ENCODE measurements around the gene SLC12A9. TPM values are rescaled to one million over a fixed set of nuclear protein-coding genes. Genes with fewer than 3 reads are reported as not detected.

Gene SLC12A9
- total and polyA plus RNA-seq, 2 of the 4 experiments (the other 2 are of a cell fraction), result 4.5 to 16.2 TPM

GRCh38 chr7:100865372-100865911 lies 12.9 kb downstream of the SLC12A9 start:
- no peaks in the 10 kb centered on the region for H3K9me3 ChIP-seq (ENCODE audit: control insufficient read depth, insufficient read depth, low read length)
- no peak overlapping the region for H3K18ac ChIP-seq (ENCODE audit: low read depth, low read length)
- H2BK5ac ChIP-seq (ENCODE audit: low read depth, low read length, poor library complexity, severe bottlenecking), result no peak overlapping the region
- in situ Hi-C loops (cut with MboI; ENCODE audit: low sequenced_read_pairs), result loop anchor here (25.0 kb wide), 2 partner anchors 278 to 403 kb away; partner anchors contain the start of genes FBXO24, LRCH4 and SPACDR
- no peak overlapping the region for H3K9ac ChIP-seq (ENCODE audit: low read depth, low read length)
- no peak overlapping the region for H2BK20ac ChIP-seq (ENCODE audit: low read depth, low read length)
- ATAC-seq (ENCODE audit: low read depth), result no peak
- ChIA-PET CTCF (no interaction called here), POLR2A (ENCODE audit: unreplicated experiment) (no interaction called here)
- H4K5ac ChIP-seq (ENCODE audit: low read depth, low read length), result no peak overlapping the region
- no peak overlapping the region for H2AFZ ChIP-seq (replicated peaks; ENCODE audit: low read length, poor library complexity)
- 0 out of 2 replicates have a peak overlapping the region, but pooled peaks have one; percentile 9 for H3K4ac ChIP-seq (ENCODE audit: low read depth, low read length)
- intact Hi-C loops (cut with micrococcal nuclease), result no loop called here
- H3K4me1 ChIP-seq (ENCODE audit: control insufficient read depth, insufficient read depth, low read length), result peaks cover 18% of the 10 kb centered on the region
- H2BK15ac ChIP-seq (ENCODE audit: low read depth, low read length), result no peak overlapping the region
- no peak overlapping the region for H2BK120ac ChIP-seq (ENCODE audit: low read depth, low read length)
- dilution Hi-C loops (cut with HindIII; ENCODE audit: low sequenced_read_pairs, unreplicated experiment), result no loop called here
- 77% methylated on average over 7 of the region's 17 CpGs; no CpG with 5 or more reads in 1 of the 2 experiments for WGBS, 2 experiments (ENCODE audit: extremely low coverage in 2 of 2, insufficient read length in 1 of 2)
- H3K27ac ChIP-seq (ENCODE audit: insufficient read depth, low read length), result no peak overlapping the region
- no peak overlapping the region for H3K14ac ChIP-seq (replicated peaks; ENCODE audit: low read depth, low read length)
- no peak overlapping the region for H4K91ac ChIP-seq (ENCODE audit: insufficient read depth, low read depth, low read length)
- peak overlapping the region; percentile 49 for H2AK5ac ChIP-seq (ENCODE audit: low read depth, low read length)
- no peak overlapping the region for H3K4me2 ChIP-seq (ENCODE audit: low read depth, low read length)
- H4K20me1 ChIP-seq (ENCODE audit: insufficient read depth, low read length), result 0 out of 2 replicates have a peak, but pooled peaks cover 3% of the 10 kb centered on the region
- H3K36me3 ChIP-seq (ENCODE audit: control insufficient read depth, insufficient read depth, low read length), result peaks cover 24% of the 10 kb centered on the region
- BruUV-seq (replicated peaks), result no TSS peak
- H3K56ac ChIP-seq (ENCODE audit: extremely low read depth, insufficient read depth, low read length), result no peak overlapping the region
- no peak for TF ChIP-seq CTCF (conservative IDR thresholded peaks at IDR 0.05; ENCODE audit: low read depth, low read length)
- no peak for TF ChIP-seq ELK1 (IDR thresholded peaks at IDR 0.05; ENCODE audit: borderline replicate concordance, low read depth, low read length)
- TF ChIP-seq CEBPB (IDR thresholded peaks at IDR 0.05; ENCODE audit: low read depth, low read length), result no peak
- no peak for TF ChIP-seq CHD1 (IDR thresholded peaks at IDR 0.05; ENCODE audit: low read depth, low read length)
- no peak for TF ChIP-seq BHLHE40 (IDR thresholded peaks at IDR 0.05; ENCODE audit: low read depth, low read length)
- no peak for TF ChIP-seq MAFK (IDR thresholded peaks at IDR 0.05; ENCODE audit: low read depth, low read length)
- no peak for TF ChIP-seq SMC3 (IDR thresholded peaks at IDR 0.05; ENCODE audit: low read depth, low read length)
- TF ChIP-seq NFE2L2 (IDR thresholded peaks at IDR 0.05; ENCODE audit: low read depth, low read length), result no peak
- no peak for TF ChIP-seq RFX5 (IDR thresholded peaks at IDR 0.05; ENCODE audit: low read depth, low read length)
- TF ChIP-seq MAZ (IDR thresholded peaks at IDR 0.05; ENCODE audit: borderline replicate concordance, low read depth, low read length), result no peak
- no peak for TF ChIP-seq RAD21 (IDR thresholded peaks at IDR 0.05; ENCODE audit: low read length)
- no peak for TF ChIP-seq MXI1 (IDR thresholded peaks at IDR 0.05; ENCODE audit: borderline replicate concordance, low read depth, low read length)
- TF ChIP-seq RCOR1 (IDR thresholded peaks at IDR 0.05; ENCODE audit: insufficient replicate concordance, low read length), result no peak
- no peak for TF ChIP-seq FOS (IDR thresholded peaks at IDR 0.05; ENCODE audit: low read depth, low read length)
- no peak for TF ChIP-seq POLR2A (IDR thresholded peaks at IDR 0.05; ENCODE audit: low read depth, low read length)
- no peak for TF ChIP-seq USF2 (IDR thresholded peaks at IDR 0.05; ENCODE audit: low read depth, low read length)
- peak overlapping the region; percentile 84 for H2AK9ac ChIP-seq (replicated peaks; ENCODE audit: low read depth, low read length, poor library complexity)
- H3K27me3 ChIP-seq (ENCODE audit: control insufficient read depth, insufficient read depth, low read length), result no peaks in the 10 kb centered on the region
- peaks cover 3 to 35% of the 10 kb centered on the region in 2 experiments for H3K79me1 ChIP-seq (ENCODE audit: low read depth in 1 of 2, low read length in 2 of 2)
- H3K9me1 ChIP-seq (ENCODE audit: insufficient read depth, low read length), result peaks cover 4% of the 10 kb centered on the region; the same call in 1 of the 2 replicates
- H4K8ac ChIP-seq (ENCODE audit: low read depth in 2 of 2, low read length in 2 of 2), result no peak overlapping the region
- no peak overlapping the region for H3K23ac ChIP-seq (ENCODE audit: low read depth, low read length)
- DNase-seq, result peak; percentile 45
- no peak overlapping the region for H3K4me3 ChIP-seq (ENCODE audit: insufficient read depth, low read depth, low read length)

Measured in IMR-90 (cell line).